Gastrocnemius medialis (tissue), 4 donors: ENCODE data around the gene RBMS3.

Source experiments
- POLR2A ChIP-seq, 2 donors: fragments of 450-650 bp; IDR thresholded peaks; one replicate each; pipeline ENCODE4 v1.6.1; 2017; ENCODE audit warnings: antibody characterized with exemption in 2 of 2, mild to moderate bottlenecking in 2 of 2, moderate library complexity in 2 of 2
- TF ChIP-seq, protein P1 (sequence below), 5 experiments: fragments of 450-650 bp in 3 of 5; fragments of 200-600 bp in 2 of 5; sonication (generic) in 2 of 5; IDR thresholded peaks in 4 of 5; conservative IDR thresholded peaks in 1 of 5; 1 replicate in 4 of 5; 2 replicates in 1 of 5; pipeline ENCODE4 v1.5.1; 2016 to 2019; ENCODE audit warnings: antibody characterized with exemption in 5 of 5, mild to moderate bottlenecking in 3 of 5, moderate library complexity in 3 of 5

DNA sequence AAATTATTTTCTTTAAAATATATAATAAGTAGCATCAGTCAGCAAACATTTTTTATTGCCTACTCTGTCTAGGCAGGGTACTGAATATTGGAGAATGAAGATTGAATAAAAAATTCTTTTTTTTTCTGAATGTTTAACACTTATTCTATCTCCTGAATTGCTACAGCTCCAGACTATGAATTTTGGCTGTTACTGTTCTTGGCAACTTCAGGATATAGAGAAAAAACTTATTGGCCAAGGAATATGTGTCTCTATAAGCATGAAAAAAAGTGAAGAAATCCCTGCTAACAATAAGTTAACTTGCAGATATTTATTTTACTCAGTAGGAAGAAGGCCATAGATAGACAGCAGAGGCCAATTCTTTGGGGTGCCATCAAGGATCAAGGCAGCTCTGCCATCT, 309.6 kb downstream of the RBMS3 start:
- TF ChIP-seq, protein P1, sequence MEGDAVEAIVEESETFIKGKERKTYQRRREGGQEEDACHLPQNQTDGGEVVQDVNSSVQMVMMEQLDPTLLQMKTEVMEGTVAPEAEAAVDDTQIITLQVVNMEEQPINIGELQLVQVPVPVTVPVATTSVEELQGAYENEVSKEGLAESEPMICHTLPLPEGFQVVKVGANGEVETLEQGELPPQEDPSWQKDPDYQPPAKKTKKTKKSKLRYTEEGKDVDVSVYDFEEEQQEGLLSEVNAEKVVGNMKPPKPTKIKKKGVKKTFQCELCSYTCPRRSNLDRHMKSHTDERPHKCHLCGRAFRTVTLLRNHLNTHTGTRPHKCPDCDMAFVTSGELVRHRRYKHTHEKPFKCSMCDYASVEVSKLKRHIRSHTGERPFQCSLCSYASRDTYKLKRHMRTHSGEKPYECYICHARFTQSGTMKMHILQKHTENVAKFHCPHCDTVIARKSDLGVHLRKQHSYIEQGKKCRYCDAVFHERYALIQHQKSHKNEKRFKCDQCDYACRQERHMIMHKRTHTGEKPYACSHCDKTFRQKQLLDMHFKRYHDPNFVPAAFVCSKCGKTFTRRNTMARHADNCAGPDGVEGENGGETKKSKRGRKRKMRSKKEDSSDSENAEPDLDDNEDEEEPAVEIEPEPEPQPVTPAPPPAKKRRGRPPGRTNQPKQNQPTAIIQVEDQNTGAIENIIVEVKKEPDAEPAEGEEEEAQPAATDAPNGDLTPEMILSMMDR (IDR thresholded peaks at IDR 0.05 in 4 of 5, conservative IDR thresholded peaks at IDR 0.05 in 1 of 5), result no peak
- TF ChIP-seq POLR2A (IDR thresholded peaks at IDR 0.05), result no peak
